Occipital lobe (tissue), 2 donors: ENCODE measurements around the gene CDCA3. TPM values are rescaled to one million over a fixed set of nuclear protein-coding genes. Genes with fewer than 3 reads are reported as not detected.
A peak's percentile ranks its signal among the peaks of the same experiment; 100 is the strongest.
"Not testable (repeated sequence)": the region's sequence is repeated elsewhere in the genome, so short reads cannot be mapped to it uniquely, and the experiment has no call there.

Source experiments
- DNase-seq: peaks from one replicate; lab custom pipeline; 2025; lab: John Stamatoyannopoulos, UW
- total RNA-seq: library from RNA; depleted of rRNA; stranded (reverse); fragments of >200 nt; gene quantifications from one replicate; pipeline ENCODE4 v1.2.3, GENCODE V29; 2014

CDCA3 gene
- total RNA-seq, 1 donor from 2014 or later = 3.9 TPM

DNA sequence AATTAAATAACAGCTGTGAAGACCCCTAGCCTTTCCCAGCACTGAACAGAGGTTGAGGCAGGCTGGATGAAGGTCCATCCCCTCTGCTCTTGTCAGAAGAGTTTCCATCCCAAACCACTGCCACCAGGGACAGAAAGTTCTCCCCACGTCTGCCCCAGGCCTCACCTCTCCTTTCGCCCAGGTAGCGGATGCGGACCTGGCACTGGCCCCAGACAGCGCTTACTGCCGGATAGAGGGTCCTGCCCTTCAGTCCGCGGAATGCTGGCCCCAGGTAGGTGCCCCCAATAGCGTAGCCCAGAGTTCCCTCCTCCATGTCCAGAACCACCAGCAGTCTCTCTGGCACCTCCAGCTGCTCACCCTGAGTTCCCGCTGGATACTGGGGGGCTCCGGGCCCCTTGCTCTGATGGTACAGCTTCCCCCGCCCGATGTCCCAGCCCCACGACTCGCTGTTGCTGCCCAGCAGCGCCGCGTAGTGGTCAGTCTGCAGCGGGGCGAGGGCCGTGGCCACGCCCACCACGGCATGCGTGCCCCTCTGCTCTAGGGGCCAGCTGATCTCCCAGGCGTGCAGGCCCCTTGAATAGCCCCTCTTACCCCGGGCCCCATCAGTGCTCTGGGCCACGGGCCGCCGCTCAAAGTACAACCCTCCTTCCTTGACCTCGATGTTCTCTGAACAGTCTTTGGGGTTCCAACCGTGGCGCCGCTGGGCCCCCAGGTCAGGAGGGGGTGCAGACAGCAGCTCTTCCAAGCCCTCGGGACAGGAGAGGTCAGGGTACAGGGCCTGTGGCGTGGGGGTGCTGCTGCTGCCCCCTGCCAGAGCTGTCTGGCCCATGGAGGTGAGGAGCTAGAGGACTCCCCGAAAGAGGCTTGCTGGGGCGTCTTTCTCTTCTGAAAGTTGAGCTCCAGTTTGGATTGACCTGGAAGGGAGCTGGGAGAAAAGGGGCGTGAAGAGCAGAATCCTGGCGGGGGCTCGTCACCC lies 21.3 kb upstream of the CDCA3 start:
- peak; percentile 72 for DNase-seq

- no peak for DNase-seq
These were observed 20.2 kb upstream of the CDCA3 start for GRCh38 chr12:6871052-6871957.

DNA sequence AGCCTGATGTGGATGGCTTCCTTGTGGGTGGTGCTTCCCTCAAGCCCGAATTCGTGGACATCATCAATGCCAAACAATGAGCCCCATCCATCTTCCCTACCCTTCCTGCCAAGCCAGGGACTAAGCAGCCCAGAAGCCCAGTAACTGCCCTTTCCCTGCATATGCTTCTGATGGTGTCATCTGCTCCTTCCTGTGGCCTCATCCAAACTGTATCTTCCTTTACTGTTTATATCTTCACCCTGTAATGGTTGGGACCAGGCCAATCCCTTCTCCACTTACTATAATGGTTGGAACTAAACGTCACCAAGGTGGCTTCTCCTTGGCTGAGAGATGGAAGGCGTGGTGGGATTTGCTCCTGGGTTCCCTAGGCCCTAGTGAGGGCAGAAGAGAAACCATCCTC lies 19.2 kb upstream of the CDCA3 start:
- not testable (repeated sequence) for DNase-seq

DNA sequence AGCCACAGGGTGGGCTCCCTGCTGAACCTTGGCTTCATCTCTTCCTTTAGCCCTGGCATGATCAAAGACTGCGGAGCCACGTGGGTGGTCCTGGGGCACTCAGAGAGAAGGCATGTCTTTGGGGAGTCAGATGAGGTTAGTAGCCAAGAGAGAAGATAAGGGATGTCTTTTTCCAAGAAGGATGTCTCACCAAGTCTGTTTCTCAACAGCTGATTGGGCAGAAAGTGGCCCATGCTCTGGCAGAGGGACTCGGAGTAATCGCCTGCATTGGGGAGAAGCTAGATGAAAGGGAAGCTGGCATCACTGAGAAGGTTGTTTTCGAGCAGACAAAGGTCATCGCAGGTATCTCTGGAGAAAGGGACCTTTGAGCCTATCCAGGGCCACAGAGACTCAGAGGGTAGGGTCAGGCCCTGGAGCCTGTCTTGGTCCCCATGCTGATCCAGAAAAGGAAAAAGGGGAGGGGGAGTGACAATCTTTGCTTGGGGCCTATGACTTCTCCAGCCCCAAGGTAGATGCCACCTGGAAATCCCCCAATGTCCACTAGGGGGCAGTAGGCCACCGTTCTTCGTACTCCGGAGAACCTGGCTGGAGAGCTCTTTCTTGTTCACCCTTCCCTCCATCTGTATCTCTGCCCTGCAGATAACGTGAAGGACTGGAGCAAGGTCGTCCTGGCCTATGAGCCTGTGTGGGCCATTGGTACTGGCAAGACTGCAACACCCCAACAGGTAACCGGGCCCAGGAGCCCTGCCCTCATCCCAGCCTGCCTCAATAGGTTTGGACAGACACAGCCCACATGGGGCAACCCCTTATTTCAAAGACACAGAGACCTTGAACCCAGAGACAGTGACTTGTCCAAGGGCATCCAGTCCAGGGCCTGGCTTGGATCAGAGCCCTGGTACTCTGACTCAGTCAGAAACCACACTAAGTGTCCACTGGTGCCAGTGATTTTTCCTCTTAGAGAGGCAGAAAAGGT lies 18.2 kb upstream of the CDCA3 start:
- DNase-seq = peak; percentile 45

DNA sequence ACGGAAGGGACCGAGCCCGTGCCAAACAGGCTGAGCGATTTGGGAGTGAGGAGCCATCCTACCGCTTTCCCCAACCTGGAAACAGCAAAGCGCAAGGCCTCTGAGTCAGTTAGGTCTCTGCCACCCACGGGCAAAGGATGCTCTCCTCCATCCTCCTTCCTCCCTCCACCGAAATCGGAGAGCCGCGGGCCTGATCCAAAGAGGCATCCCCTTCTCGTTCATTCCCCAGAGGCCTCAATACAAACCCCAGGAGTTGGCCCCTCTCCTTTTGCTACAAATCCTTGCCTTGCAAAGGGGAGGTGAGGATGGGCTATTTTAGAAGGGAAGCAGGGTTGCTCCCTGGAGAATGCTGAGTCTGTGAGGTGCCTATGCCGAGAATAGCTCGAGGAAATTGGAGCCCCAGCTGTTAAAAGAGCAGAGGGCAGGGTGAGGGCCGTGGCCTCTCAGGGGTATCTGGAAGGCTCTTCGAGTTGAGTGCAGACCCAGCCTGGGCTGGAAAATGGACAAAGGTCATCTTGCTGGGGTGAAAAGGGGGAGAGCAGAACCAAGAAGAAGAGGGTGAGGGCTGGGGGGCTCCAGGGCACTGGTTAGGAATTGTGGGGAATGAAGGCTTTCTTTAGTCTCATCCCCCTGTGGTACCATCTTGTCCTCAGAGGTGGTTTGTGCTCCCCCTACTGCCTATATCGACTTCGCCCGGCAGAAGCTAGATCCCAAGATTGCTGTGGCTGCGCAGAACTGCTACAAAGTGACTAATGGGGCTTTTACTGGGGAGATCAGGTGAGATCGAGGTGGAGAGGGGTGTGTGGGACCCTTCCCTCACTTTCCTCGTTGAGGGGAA lies 17.3 kb upstream of the CDCA3 start:
- peak; percentile 49 for DNase-seq

DNA sequence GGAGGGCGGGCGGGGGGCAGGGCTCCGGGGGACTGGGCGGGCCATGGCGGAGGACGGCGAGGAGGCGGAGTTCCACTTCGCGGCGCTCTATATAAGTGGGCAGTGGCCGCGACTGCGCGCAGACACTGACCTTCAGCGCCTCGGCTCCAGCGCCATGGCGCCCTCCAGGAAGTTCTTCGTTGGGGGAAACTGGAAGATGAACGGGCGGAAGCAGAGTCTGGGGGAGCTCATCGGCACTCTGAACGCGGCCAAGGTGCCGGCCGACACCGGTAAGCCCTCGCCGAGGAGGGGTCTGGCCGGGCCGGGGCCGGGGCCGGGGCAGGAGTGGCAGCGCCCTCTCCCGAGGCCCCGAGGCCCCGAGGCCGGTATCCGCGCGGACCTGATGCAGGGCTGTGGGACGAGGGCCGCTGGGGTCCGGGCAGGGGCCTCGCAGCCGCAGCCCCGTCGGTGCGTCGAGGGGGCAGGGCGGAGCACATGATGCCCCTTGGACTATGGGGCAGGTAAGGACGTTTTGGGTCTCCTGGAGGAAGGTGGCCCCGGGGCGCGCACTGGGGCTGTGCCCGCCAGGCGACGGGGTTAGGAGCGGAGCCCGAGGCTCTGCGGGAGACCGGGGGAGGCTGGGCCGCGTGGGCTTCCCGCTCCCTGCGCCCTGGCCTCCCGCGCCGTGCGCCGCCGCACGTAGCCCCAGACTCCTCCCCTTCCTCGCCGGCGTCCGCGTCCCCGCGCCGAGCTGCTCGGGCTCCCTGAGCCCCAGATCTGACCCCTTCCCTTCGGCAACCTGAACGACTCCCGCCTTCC lies 16.5 kb upstream of the CDCA3 start, which contains the start of gene TPI1:
TSS of gene TPI1 (plus strand) at position 119 of the 798 bp plus-strand sequence. CDS start at position 155, 36 bp downstream.
- peak; percentile 80 for DNase-seq

DNA sequence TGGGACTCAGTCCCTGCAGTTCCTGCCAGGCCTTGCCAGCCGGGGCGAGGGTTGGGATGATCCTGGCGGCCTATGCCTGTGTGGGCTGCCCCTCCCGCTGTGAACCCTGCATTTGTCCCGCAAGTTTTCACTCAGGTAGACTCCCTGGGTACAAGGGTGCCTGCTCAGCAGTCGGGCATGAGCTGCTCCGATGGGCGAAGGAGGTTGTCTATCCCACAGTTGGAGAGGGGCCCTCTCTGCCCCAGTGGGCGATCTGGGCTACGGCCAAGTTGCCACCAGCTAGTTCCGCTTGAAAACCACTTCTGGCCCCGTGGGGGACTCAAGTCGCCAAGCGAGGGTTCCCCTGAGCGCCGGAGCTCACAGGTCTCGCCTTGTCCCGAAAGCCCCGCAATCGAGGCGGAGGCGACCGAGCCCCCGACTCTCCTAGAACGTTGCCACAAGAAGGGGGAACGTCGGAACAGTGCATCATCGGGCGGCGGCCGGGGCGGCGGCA lies 15.9 kb upstream of the CDCA3 start:
- DNase-seq = no peak

DNA sequence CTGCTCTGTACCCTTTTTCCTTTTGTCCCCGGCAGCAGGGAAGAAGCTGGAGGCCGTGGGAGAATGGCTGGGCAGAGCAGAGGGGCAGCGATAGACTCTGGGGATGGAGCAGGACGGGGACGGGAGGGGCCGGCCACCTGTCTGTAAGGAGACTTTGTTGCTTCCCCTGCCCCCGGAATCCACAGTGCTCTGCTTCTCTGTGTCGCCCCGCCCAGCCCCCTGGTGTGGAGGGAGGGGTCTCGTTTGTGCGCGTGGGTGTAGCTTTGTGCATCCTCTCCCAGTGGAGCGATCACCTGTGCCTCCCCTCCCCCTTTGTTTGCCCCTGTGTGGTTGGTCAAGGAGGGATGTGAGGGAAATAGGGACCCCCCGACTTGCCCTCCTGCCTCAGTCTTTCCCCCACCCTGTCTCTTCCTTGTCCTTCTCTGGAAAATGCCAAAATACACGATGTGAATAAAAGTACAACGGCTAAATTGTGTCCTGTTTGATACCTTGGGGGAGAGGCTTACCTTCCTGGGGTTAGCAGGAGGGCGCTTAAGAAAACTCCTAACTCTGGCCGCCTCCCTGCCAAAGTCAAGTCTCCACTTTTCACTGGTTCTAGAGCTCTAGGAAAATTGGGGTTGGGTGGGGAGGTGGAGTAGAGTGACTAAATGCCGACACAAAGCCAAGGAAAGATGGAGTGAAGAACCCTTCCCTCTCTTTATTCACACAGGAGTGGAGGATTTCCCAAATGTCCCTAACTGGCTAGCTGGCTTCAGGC lies 15.3 kb upstream of the CDCA3 start:
- DNase-seq = no peak

DNA sequence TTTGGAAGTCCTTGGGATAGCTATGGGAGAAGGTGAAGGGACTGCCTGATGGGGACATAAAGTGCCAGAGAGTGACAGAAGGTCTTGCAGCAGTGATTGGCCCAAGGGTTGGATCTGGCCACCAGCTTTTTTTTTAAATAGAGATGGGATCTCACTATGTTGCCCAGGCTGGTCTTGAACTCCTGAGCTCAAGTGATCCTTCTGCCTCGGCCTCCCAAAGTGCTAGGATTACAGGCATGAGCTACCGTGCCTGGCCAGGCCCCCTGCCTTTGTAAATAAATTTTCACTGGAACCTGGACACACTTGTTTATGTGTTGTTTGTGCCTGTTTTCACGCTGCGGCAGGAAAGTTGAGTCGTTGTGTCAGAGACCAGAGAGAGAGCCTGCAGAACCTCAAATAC lies 14.2 kb upstream of the CDCA3 start:
- not testable (repeated sequence) for DNase-seq

DNA sequence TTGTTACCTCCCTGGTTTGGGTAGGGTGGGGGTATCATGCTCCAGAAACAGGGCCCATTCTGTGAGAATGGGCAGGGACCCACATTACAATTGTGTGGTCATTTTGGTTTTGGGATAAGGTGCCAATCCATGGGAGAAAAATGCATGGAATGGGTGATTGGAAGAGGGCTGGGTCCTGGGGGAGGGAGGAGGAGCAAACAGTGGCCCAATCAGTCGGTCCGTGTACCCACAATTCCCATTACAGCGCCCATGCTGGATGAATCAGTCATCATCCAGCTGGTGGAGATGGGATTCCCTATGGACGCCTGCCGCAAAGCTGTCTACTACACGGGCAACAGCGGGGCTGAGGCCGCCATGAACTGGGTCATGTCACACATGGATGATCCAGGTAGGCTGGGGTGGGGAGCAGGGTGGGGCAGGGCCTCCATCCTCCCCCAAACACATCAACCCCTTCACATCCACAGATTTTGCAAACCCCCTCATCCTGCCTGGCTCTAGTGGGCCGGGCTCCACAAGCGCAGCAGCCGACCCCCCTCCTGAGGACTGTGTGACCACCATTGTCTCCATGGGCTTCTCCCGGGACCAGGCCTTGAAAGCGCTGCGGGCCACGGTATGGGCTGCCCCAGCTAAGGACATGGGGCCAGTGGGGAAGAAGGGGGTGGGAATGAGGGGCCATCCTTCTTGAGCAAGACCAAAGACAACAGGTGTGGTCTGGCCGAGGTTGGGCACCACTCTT lies 12.7 kb upstream of the CDCA3 start:
- DNase-seq = no peak

GRCh38 chr12:6863033-6863432 lies 11.9 kb upstream of the CDCA3 start:
- no peak for DNase-seq

GRCh38 chr12:6861391-6861790 lies 10.3 kb upstream of the CDCA3 start:
- DNase-seq = no peak

DNA sequence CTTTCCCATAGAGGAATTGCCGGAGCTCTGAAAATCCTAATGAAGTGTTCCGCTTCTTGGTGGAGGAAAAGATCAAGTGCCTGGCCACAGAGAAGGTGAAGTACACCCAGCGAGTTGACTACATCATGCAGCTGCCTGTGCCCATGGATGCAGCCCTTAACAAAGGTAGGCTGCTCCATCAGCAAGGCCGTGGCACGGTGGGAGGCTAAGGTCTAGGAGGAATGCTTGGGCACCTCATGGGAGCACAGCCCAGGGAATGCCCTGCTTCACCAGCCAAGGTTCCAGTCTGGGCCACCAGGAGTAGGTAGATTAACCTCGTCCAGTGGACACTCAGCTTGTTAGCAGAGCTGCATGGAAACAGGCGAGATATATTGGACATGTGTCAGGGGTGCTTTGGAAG lies 9.9 kb upstream of the CDCA3 start:
- no peak for DNase-seq

- DNase-seq = no peak
These were observed 9.0 kb upstream of the CDCA3 start for GRCh38 chr12:6860116-6860515.

- no peak for DNase-seq
These were observed 7.7 kb upstream of the CDCA3 start for GRCh38 chr12:6858799-6859198.

DNA sequence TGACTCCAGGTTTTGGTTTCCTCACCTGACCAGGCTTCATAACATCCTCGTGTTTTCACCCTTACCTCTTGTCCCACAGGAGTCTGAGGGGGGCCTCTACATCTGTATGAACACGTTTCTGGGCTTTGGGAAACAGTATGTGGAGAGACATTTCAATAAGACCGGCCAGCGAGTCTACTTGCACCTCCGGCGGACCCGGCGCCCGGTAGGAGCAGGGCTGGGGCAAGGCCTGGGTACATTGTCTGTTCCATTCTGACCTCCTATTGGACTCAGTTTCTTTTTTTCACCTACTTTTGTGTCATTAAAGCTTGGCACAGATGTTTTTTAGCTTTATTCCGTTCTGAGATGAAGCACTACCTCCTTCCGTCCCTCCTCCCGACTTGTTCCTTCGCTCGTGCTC lies 4.2 kb upstream of the CDCA3 start:
- no peak for DNase-seq

- DNase-seq = no peak
These were observed 3.0 kb upstream of the CDCA3 start for GRCh38 chr12:6854036-6854435.
